GM12801 (cell line): ENCODE data around the gene ZNF276.

ENCODE experiments used
- CTCF ChIP-seq: IDR thresholded peaks from one replicate; pipeline ENCODE4 v1.5.1; 2011; ENCODE audit warnings: control low read depth; ENCODE audit not compliant: insufficient read length; ENCODE audit errors: extremely low read depth

The ZNF276 gene

GRCh38 chr16:89727406-89728120 lies 6.2 kb downstream of the ZNF276 start:
- no peak for TF ChIP-seq CTCF

GRCh38 chr16:89729293-89729692 lies 8.0 kb downstream of the ZNF276 start:
- TF ChIP-seq CTCF: no peak

- no peak for TF ChIP-seq CTCF
Observed at GRCh38 chr16:89729863-89730593, 8.7 kb downstream of the ZNF276 start.

- TF ChIP-seq CTCF: no peak
Observed at GRCh38 chr16:89730610-89731234, 9.4 kb downstream of the ZNF276 start.

- no peak for TF ChIP-seq CTCF
Observed at GRCh38 chr16:89732142-89732917, 11.0 kb downstream of the ZNF276 start.

GRCh38 chr16:89732918-89733242 lies 11.5 kb downstream of the ZNF276 start:
- no peak for TF ChIP-seq CTCF

GRCh38 chr16:89733322-89733721 lies 12.0 kb downstream of the ZNF276 start:
- TF ChIP-seq CTCF: no peak
